ENCODE results near the gene IDH3B.
"Not testable (repeated sequence)": the region's sequence is repeated elsewhere in the genome, so short reads cannot be mapped to it uniquely, and the experiment has no call there.

IDH3B gene

DNA sequence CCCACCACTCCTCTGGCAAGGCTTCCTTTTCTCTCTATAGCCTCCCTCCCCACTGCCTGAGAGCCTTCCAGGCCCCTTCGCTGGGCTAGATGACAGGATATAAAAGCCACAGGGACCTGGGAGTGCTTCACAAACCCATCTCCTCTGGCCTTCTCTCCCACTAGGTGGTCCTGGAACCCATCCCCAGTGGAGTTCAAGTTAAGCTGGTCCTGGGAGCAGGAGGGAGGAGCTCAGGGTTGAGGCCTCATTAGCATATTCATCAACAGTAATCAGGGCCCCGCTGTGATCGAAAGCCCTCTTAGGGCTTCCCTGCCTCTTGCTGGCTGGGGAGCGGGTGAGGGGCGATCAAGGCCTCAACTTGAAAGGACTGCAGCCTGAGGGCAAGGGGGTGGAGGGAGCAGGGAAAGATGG lies 37.7 kb upstream of the IDH3B start:
- no peaks in the 10 kb centered on the region for H3K9me3 ChIP-seq (ENCODE audit: control insufficient read depth, low read length)
- no peak overlapping the region for H3K4me3 ChIP-seq (ENCODE audit: extremely low read depth, insufficient read depth, low read length, poor library complexity, severe bottlenecking)
- H3K36me3 ChIP-seq (ENCODE audit: control insufficient read depth, insufficient read depth, low read length), result no peaks in the 10 kb centered on the region
- no peak overlapping the region for H3K27ac ChIP-seq (ENCODE audit: low read depth, low read length, severe bottlenecking)
- H3K4me1 ChIP-seq (ENCODE audit: control insufficient read depth, insufficient read depth, low read length, poor library complexity, severe bottlenecking), result peaks cover 4% of the 10 kb centered on the region
- 0 to 25% methylated on average over 2 to 3 of the region's 5 CpGs for WGBS, 2 experiments (ENCODE audit: insufficient coverage in 2 of 2)

DNA sequence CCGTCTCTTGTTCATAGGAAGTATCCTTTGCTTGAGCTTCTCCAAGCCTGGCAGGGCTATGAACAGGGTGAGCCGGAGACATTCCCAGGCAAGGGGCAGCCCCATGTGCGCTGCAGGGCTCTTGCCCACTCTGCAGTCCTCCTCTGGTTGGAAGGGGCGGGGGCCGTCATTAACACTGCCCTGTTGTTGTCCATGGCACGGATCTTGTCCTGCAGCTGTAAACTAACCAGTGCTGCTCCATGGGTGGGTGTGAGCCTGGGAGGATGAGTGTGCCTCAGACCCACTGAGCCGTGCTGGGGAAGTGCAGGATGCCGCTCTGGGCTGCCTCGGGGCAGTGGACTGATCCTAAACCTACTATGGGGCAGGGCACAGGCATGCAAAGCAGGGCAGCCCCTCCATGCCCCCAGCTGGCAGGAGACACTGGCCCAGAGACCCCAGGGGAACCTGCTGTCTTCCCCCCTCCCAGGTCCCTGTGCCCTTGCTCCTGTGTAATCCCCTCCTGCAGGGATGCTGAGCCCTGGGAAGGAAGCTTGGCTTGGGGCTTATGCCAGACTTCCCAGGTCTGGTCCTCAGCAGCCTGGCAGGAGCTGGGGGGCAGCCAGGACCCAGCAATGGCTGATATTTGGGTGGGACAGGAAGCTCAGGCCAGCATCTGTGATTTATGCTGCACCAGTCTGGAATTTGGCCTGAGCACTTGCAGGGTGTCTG lies 37.1 kb upstream of the IDH3B start:
- Histone ChIP-seq H3K36me3 (ENCODE audit: control insufficient read depth, insufficient read depth, low read length) (no peaks in the 10 kb centered on the region), H3K27ac (ENCODE audit: low read depth, low read length, severe bottlenecking) (no peak overlapping the region), H3K4me3 (ENCODE audit: extremely low read depth, insufficient read depth, low read length, poor library complexity, severe bottlenecking) (no peak overlapping the region), H3K4me1 (ENCODE audit: control insufficient read depth, insufficient read depth, low read length, poor library complexity, severe bottlenecking) (peaks cover 4% of the 10 kb centered on the region), H3K9me3 (ENCODE audit: control insufficient read depth, low read length) (no peaks in the 10 kb centered on the region)
- WGBS, 2 experiments (ENCODE audit: insufficient coverage in 2 of 2), result 33 to 45% methylated on average over 9 of the region's 9 CpGs

DNA sequence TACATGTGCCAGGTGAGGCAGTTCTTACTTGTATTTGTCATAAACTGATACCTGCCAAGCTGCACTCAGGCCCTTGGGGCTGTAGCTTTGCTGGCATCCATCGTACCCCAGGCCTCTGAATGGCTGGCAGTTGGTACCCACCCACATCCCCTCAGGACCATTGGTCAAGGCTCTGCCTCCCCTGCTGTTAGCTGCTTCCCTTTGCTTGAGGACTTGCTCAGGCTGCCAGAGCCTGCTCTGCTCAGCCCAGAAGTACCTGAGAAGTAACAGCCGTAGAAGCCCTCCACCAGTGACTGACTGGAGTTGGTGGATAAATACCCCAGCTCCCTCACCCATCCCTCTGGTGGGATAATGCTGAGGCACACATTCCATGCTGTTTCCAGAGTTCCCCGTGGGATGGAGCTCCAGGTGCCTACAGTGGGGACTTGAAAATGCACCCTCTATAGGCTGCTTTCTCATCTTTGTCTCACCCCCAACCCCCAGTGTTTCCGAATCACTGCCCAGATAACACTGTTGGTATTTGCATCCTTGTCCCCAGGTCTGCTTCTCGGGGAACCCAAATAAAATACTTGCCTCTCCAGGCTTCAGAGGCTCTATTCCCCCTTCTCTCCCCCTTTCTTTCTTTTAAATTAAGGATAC lies 35.9 kb upstream of the IDH3B start:
- no peak overlapping the region for H3K27ac ChIP-seq (ENCODE audit: low read depth, low read length, severe bottlenecking)
- H3K4me1 ChIP-seq (ENCODE audit: control insufficient read depth, insufficient read depth, low read length, poor library complexity, severe bottlenecking), result peaks cover 7% of the 10 kb centered on the region
- WGBS, 2 experiments (ENCODE audit: insufficient coverage in 2 of 2), result 68 to 76% methylated on average over 4 to 5 of the region's 5 CpGs
- no peaks in the 10 kb centered on the region for H3K9me3 ChIP-seq (ENCODE audit: control insufficient read depth, low read length)
- H3K4me3 ChIP-seq (ENCODE audit: extremely low read depth, insufficient read depth, low read length, poor library complexity, severe bottlenecking), result no peak overlapping the region
- H3K36me3 ChIP-seq (ENCODE audit: control insufficient read depth, insufficient read depth, low read length), result no peaks in the 10 kb centered on the region

DNA sequence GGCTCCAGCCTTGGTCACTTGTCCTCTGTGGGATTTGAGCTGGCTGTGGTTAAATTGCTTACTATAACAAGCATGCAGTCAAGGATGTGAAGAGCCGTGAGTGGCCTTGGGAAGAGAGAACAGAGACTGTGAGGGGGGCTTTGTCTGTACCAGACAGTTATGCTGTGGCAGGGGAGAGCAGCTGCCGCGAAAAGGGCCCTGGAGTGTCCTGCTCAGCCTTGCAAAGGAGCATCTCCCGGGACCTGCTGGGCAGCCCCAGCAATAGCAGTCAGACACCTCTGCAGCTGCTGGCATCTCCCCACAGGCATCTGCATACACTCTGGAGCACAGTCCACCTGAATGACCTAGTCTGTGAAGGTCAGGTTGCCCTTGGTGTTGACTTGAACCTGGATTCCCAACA lies 34.9 kb upstream of the IDH3B start:
- H3K36me3 ChIP-seq (ENCODE audit: control insufficient read depth, insufficient read depth, low read length), result no peaks in the 10 kb centered on the region
- H3K9me3 ChIP-seq (ENCODE audit: control insufficient read depth, low read length), result no peaks in the 10 kb centered on the region
- WGBS, 2 experiments (ENCODE audit: insufficient coverage in 2 of 2), result 73 to 81% methylated on average over 4 of the region's 4 CpGs
- no peak overlapping the region for H3K27ac ChIP-seq (ENCODE audit: low read depth, low read length, severe bottlenecking)
- peaks cover 7% of the 10 kb centered on the region for H3K4me1 ChIP-seq (ENCODE audit: control insufficient read depth, insufficient read depth, low read length, poor library complexity, severe bottlenecking)
- no peak overlapping the region for H3K4me3 ChIP-seq (ENCODE audit: extremely low read depth, insufficient read depth, low read length, poor library complexity, severe bottlenecking)

DNA sequence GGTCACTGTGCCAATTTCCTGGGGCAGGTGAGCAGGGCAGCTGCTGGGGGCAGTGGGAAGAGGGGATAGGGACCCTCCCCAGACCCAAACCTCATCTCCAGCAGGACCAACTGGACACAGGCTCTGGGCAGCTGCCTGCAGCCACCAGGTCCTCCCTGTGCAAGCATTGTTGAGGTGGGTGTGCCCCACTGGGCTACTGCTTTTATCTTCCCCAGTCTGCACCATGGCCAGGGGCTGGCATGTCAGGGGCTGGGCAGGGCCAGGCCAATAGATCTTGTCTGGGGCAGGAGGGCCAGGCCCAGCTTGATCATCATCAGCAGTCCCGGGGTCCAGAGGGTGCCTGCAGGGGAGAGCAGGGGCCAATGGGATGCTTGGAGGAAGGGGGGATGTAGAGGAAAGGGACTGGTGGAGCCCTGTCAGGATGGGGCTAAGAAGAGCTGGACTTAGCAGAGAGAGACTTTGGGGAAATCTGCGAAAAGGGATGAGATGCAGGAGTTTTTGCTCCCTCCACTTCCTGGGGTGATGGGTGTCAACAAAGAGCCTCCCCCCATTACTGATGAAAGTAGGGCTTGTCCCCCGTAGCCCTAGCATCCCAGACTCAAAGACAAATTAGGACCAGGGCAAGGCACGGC lies 34.3 kb upstream of the IDH3B start:
- 83 to 94% methylated on average over 2 to 3 of the region's 4 CpGs for WGBS, 2 experiments (ENCODE audit: insufficient coverage in 2 of 2)
- H3K4me1 ChIP-seq (ENCODE audit: control insufficient read depth, insufficient read depth, low read length, poor library complexity, severe bottlenecking), result peaks cover 7% of the 10 kb centered on the region
- H3K36me3 ChIP-seq (ENCODE audit: control insufficient read depth, insufficient read depth, low read length), result no peaks in the 10 kb centered on the region
- H3K27ac ChIP-seq (ENCODE audit: low read depth, low read length, severe bottlenecking), result no peak overlapping the region
- no peaks in the 10 kb centered on the region for H3K9me3 ChIP-seq (ENCODE audit: control insufficient read depth, low read length)
- H3K4me3 ChIP-seq (ENCODE audit: extremely low read depth, insufficient read depth, low read length, poor library complexity, severe bottlenecking), result no peak overlapping the region

DNA sequence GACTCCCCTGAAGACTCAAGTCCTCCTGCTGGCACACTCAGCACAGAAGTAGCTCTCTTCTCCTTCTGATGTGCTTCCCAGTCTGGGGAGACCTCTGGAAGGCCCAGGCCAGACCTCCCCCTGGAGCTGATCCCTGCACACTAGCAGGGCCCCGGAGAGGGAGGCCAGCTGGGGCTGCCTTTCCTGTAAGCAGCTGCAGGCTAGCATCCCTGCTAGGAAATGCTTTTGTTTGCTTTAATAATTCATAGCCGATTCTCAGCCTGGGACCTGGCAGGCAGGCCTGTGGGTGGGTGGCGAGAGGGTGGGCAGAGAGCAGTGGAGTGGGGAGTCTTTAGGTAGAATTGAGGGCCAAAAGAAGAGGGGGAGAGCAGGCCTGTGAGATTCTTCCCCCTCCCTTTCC lies 33.8 kb upstream of the IDH3B start:
- Histone ChIP-seq H3K36me3 (ENCODE audit: control insufficient read depth, insufficient read depth, low read length) (no peaks in the 10 kb centered on the region), H3K9me3 (ENCODE audit: control insufficient read depth, low read length) (no peaks in the 10 kb centered on the region), H3K27ac (ENCODE audit: low read depth, low read length, severe bottlenecking) (no peak overlapping the region), H3K4me3 (ENCODE audit: extremely low read depth, insufficient read depth, low read length, poor library complexity, severe bottlenecking) (no peak overlapping the region), H3K4me1 (ENCODE audit: control insufficient read depth, insufficient read depth, low read length, poor library complexity, severe bottlenecking) (peaks cover 7% of the 10 kb centered on the region)
- WGBS, 2 experiments (ENCODE audit: insufficient coverage in 2 of 2), result 29 to 58% methylated on average over 1 to 2 of the region's 3 CpGs

DNA sequence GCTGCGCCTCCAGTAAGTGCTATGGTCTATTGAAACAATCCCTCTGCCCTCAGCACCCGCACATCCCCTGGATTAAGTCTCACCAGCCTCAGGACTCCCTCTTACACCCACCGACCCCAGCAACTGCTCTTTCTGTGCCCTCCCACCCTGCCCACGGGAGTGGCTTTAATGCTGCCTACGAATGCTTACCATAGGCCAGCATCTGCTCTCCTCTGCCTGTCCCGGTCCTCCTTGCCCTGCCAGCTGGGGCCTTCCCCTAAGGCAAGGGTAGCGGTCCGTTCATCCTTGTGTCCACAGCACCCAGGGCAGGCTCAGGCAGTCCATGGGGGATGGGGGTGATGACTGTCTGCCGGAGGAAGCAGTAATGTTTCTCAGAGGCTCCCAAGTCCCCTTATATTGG lies 32.6 kb upstream of the IDH3B start:
- Histone ChIP-seq H3K4me1 (ENCODE audit: control insufficient read depth, insufficient read depth, low read length, poor library complexity, severe bottlenecking) (peaks cover 7% of the 10 kb centered on the region), H3K9me3 (ENCODE audit: control insufficient read depth, low read length) (no peaks in the 10 kb centered on the region), H3K27ac (ENCODE audit: low read depth, low read length, severe bottlenecking) (no peak overlapping the region), H3K36me3 (ENCODE audit: control insufficient read depth, insufficient read depth, low read length) (no peaks in the 10 kb centered on the region), H3K4me3 (ENCODE audit: extremely low read depth, insufficient read depth, low read length, poor library complexity, severe bottlenecking) (no peak overlapping the region)
- 90 to 94% methylated on average over 5 to 8 of the region's 9 CpGs for WGBS, 2 experiments (ENCODE audit: insufficient coverage in 2 of 2)

DNA sequence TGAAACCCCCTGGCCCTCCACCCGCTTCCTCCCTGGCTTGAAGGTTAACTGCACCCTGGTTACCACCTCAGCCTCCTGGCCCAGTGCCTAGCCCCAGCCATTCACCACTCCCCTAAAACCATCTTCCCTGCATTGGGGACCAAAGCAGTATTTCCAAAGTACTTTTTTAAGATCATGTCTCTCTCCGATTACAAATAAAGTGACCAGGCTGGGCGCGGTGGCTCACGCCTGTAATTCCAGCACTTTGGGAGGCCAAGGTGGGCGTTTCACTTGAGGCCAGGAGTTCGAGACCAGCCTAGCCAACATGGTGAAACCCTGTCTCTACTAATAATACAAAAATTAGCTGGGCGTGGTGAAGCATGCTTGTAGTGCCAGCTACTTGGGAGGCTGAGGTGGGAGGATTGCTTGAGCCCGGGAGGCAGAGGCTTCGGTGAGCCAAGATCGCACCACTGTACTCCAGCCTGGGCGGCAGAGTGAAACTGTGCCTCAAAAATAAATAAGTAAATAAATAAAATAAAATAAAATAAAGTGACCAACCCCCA lies 32.0 kb upstream of the IDH3B start:
- 91 to 95% methylated on average over 7 of the region's 12 CpGs for WGBS, 2 experiments (ENCODE audit: insufficient coverage in 2 of 2)
- H3K9me3 ChIP-seq (ENCODE audit: control insufficient read depth, low read length); H3K4me3 ChIP-seq (ENCODE audit: extremely low read depth, insufficient read depth, low read length, poor library complexity, severe bottlenecking); H3K4me1 ChIP-seq (ENCODE audit: control insufficient read depth, insufficient read depth, low read length, poor library complexity, severe bottlenecking); H3K36me3 ChIP-seq (ENCODE audit: control insufficient read depth, insufficient read depth, low read length); H3K27ac ChIP-seq (ENCODE audit: low read depth, low read length, severe bottlenecking): not testable (repeated sequence)

DNA sequence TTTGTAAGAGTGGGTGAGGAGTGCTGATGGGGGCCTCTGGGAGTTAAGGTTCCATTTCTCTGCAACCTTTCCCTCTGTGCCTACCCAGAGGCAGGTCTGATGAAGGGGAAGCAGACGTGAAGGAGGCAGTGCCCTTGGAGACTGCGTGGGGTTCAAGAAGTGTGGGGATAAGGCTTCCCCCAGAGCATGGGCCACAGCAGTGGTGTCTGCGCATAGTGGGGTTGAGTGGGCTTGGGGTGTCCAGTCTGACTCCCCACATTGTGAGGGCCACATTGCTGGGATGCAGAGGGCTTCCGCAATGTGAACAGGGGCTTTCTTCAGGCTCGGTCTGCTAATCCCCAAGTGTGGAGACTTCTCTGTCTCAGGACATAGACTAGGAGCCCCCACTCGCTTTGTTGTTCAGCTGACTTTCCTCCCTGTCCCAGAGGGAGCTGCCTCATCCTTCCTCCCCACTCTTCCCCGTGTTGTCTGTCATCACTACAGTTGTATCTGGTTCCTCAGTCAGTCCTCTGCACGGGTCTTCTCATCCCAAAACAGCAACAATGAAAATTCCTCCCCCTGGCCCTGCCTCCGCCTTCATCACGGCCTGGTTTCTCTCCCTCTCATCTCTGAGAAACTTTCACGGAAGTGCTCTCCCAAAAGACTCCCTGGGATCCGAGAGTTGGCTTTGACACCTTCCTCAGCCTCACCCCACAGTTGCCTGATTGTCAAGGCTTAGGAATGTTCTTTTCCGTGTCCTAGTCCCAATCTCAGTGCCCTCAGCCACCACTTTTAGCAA lies 31.4 kb upstream of the IDH3B start:
- Histone ChIP-seq H3K9me3 (ENCODE audit: control insufficient read depth, low read length) (no peaks in the 10 kb centered on the region), H3K27ac (ENCODE audit: low read depth, low read length, severe bottlenecking) (no peak overlapping the region), H3K36me3 (ENCODE audit: control insufficient read depth, insufficient read depth, low read length) (no peaks in the 10 kb centered on the region), H3K4me1 (ENCODE audit: control insufficient read depth, insufficient read depth, low read length, poor library complexity, severe bottlenecking) (peaks cover 3% of the 10 kb centered on the region), H3K4me3 (ENCODE audit: extremely low read depth, insufficient read depth, low read length, poor library complexity, severe bottlenecking) (no peak overlapping the region)
- WGBS, 2 experiments (ENCODE audit: insufficient coverage in 2 of 2), result 56 to 59% methylated on average over 11 to 13 of the region's 13 CpGs

DNA sequence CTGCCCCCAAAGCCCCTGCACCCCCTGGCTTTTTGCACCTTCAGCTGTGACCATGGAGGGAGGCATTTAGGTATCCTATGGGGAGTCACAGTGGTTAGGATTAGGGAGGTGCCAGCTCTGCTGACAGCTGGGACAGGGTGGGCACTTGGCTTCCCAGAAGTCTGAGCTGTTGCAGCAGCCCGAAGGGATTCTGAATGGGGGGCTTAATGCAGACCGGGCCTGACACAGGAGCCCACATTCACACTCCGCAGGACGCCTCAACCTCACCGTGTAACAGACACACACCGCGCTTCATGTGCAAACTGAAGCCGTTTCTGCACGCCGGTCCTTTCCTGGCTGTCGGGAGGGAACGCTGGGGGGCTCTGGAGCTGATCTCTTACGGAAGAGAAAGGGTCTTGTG lies 30.5 kb upstream of the IDH3B start:
- peaks cover 3% of the 10 kb centered on the region for H3K4me1 ChIP-seq (ENCODE audit: control insufficient read depth, insufficient read depth, low read length, poor library complexity, severe bottlenecking)
- H3K9me3 ChIP-seq (ENCODE audit: control insufficient read depth, low read length), result no peaks in the 10 kb centered on the region
- H3K36me3 ChIP-seq (ENCODE audit: control insufficient read depth, insufficient read depth, low read length), result no peaks in the 10 kb centered on the region
- no peak overlapping the region for H3K27ac ChIP-seq (ENCODE audit: low read depth, low read length, severe bottlenecking)
- WGBS, 2 experiments (ENCODE audit: insufficient coverage in 2 of 2), result 0 to 7% methylated on average over 2 to 3 of the region's 13 CpGs
- H3K4me3 ChIP-seq (ENCODE audit: extremely low read depth, insufficient read depth, low read length, poor library complexity, severe bottlenecking), result peak overlapping the region; percentile 21

Data from mesodermal cell (in vitro differentiated cells).